ENCODE data around the gene MPP2.

- TF ChIP-seq CTCF (IDR thresholded peaks at IDR 0.05) = no peak
- no peak for TF ChIP-seq ZFX (IDR thresholded peaks at IDR 0.05; ENCODE audit: borderline replicate concordance)
Measured at GRCh38 chr17:43888548-43888947, 18.8 kb downstream of the MPP2 start.

All from 22Rv1 (cell line).